ENCODE measurements around the gene STK32B. TPM values are rescaled to one million over a fixed set of nuclear protein-coding genes. Genes with fewer than 3 reads are reported as not detected.

Gene STK32B
- total RNA-seq, 1 donor from 2014 or later, result 2.5 TPM

DNA sequence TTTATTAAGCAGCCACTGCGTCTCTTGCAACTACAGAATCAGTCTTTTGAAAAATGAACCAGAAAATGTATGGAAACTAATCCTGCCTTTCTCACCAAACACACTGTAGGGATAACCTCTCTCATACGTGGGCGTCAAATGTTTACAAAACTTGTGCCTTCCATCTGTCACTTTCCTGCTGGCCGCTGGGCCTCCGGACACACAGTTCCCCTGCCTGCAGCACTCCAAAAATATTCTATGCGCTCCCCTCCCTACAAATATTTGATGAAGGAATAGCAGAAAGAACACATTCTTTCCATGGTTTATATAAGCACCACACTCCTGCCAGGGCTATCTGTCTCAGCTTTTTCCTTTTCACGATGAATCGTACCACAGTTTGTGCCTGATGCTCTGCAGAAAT, 17.1 kb upstream of the STK32B start:
- H3K27ac Mint-ChIP-seq (ENCODE audit: unreplicated experiment), result no peak overlapping the region
- H3K9me3 Mint-ChIP-seq (ENCODE audit: unreplicated experiment), result peaks cover 2% of the 10 kb centered on the region
- H3K4me1 Mint-ChIP-seq (ENCODE audit: low read depth, unreplicated experiment), result peaks cover 8% of the 10 kb centered on the region
- H3K27me3 Mint-ChIP-seq (ENCODE audit: unreplicated experiment), result peaks cover 4% of the 10 kb centered on the region
- no peak overlapping the region for H3K4me3 Mint-ChIP-seq (ENCODE audit: unreplicated experiment)
- no peak for DNase-seq
- no peaks in the 10 kb centered on the region for H3K36me3 Mint-ChIP-seq (ENCODE audit: unreplicated experiment)
- TF ChIP-seq, protein P1, sequence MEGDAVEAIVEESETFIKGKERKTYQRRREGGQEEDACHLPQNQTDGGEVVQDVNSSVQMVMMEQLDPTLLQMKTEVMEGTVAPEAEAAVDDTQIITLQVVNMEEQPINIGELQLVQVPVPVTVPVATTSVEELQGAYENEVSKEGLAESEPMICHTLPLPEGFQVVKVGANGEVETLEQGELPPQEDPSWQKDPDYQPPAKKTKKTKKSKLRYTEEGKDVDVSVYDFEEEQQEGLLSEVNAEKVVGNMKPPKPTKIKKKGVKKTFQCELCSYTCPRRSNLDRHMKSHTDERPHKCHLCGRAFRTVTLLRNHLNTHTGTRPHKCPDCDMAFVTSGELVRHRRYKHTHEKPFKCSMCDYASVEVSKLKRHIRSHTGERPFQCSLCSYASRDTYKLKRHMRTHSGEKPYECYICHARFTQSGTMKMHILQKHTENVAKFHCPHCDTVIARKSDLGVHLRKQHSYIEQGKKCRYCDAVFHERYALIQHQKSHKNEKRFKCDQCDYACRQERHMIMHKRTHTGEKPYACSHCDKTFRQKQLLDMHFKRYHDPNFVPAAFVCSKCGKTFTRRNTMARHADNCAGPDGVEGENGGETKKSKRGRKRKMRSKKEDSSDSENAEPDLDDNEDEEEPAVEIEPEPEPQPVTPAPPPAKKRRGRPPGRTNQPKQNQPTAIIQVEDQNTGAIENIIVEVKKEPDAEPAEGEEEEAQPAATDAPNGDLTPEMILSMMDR (IDR thresholded peaks at IDR 0.05; ENCODE audit: partially characterized antibody, unreplicated experiment), result no peak

DNA sequence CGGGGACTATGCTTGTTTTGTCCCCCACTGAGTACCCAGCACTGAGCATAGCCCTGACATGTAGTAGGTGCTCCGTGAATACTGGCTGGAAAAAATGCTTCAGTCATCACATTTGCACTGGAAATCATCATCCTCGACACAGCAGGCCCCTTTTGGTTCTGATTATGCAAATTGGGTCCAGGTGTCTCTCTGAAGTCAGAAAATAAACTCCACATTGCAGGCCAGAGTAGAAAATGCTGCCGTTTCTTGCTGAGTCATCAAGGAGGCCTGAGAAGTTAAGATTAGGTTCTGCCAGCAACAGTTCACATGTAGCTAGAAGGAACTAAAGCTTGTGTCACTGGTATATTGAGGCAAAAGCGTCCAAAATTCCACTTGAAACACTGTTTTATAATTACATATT, 15.0 kb upstream of the STK32B start:
- H3K4me1 Mint-ChIP-seq (ENCODE audit: low read depth, unreplicated experiment), result peaks cover 8% of the 10 kb centered on the region
- peaks cover 4% of the 10 kb centered on the region for H3K27me3 Mint-ChIP-seq (ENCODE audit: unreplicated experiment)
- H3K9me3 Mint-ChIP-seq (ENCODE audit: unreplicated experiment), result no peaks in the 10 kb centered on the region
- no peaks in the 10 kb centered on the region for H3K36me3 Mint-ChIP-seq (ENCODE audit: unreplicated experiment)
- H3K4me3 Mint-ChIP-seq (ENCODE audit: unreplicated experiment), result no peak overlapping the region
- DNase-seq, result no peak
- no peak overlapping the region for H3K27ac Mint-ChIP-seq (ENCODE audit: unreplicated experiment)
- TF ChIP-seq, protein P1 (IDR thresholded peaks at IDR 0.05; ENCODE audit: partially characterized antibody, unreplicated experiment), result no peak

DNA sequence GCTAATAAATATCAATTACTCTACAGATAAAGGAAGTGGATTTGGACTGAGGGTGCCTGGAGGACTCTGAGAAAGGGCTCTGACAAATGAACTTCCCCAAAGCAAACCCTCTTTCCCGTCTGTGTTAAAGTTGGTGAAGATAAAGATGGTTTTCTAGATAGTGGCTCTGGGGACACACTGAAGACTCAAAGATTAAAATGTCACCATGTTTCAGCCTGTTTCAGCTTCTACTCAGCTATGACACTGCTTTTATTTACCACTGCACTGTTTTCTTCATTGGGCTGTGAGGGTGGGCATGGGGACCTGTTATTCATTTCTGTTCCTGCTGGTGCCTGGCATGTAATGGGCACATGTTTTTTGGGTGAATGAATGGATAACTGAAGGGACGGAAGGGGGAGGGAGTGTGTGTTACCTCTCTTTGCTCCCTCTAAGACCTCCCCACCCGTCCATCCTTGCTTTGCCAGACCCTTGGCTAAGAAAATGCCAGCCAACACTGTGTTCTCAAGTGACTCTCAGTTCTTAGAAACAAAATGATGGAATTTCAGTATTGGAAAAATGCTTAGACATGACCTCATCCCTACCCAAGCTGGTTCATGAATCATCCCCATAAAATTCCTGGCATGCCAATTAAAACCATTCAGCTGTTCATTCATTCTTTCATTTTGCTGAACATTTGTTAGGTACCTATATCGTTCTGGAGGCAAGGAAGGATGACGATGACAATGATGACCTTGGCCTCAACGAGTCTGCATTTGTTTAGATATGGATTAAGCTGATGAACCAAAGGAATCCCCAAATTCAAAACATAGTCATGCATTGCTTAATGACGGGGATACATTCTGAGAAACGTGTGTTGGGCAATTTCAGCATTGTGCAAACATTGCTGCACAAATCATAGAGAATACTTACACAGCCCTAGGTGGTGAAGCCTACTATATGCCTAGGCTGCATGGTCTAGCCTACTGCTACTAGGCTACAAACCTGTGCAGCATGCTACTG, 13.4 kb upstream of the STK32B start:
- no peak for DNase-seq
- Mint-ChIP-seq H3K9me3 (ENCODE audit: unreplicated experiment) (no peaks in the 10 kb centered on the region), H3K4me1 (ENCODE audit: low read depth, unreplicated experiment) (peaks cover 8% of the 10 kb centered on the region), H3K4me3 (ENCODE audit: unreplicated experiment) (no peak overlapping the region), H3K27ac (ENCODE audit: unreplicated experiment) (no peak overlapping the region), H3K36me3 (ENCODE audit: unreplicated experiment) (no peaks in the 10 kb centered on the region), H3K27me3 (ENCODE audit: unreplicated experiment) (peaks cover 3% of the 10 kb centered on the region)
- TF ChIP-seq, protein P1 (IDR thresholded peaks at IDR 0.05; ENCODE audit: partially characterized antibody, unreplicated experiment), result no peak

- H3K36me3 Mint-ChIP-seq (ENCODE audit: unreplicated experiment), result no peaks in the 10 kb centered on the region
- no peak for DNase-seq
- peaks cover 3% of the 10 kb centered on the region for H3K27me3 Mint-ChIP-seq (ENCODE audit: unreplicated experiment)
- TF ChIP-seq, protein P1 (IDR thresholded peaks at IDR 0.05; ENCODE audit: partially characterized antibody, unreplicated experiment), result no peak
- H3K9me3 Mint-ChIP-seq (ENCODE audit: unreplicated experiment), result peaks cover 3% of the 10 kb centered on the region
- H3K27ac Mint-ChIP-seq (ENCODE audit: unreplicated experiment), result no peak overlapping the region
- peaks cover 2% of the 10 kb centered on the region for H3K4me1 Mint-ChIP-seq (ENCODE audit: low read depth, unreplicated experiment)
- no peak overlapping the region for H3K4me3 Mint-ChIP-seq (ENCODE audit: unreplicated experiment)
Measured at GRCh38 chr4:5039800-5040199, 11.5 kb upstream of the STK32B start.

Data from glutamatergic neuron (in vitro differentiated cells).